Lower leg skin (tissue), 3 donors: ENCODE measurements around the gene SAFB2.

ENCODE experiments used
- POLR2A ChIP-seq, 2 donors: fragments of 450-650 bp; IDR thresholded peaks; one replicate each; pipeline ENCODE4 v1.6.1; 2016 to 2017; ENCODE audit warnings: antibody characterized with exemption in 2 of 2, mild to moderate bottlenecking in 1 of 2, moderate library complexity in 1 of 2
- TF ChIP-seq, protein P1 (sequence below), 3 donors: fragments of 450-650 bp; IDR thresholded peaks; one replicate each; pipeline ENCODE4 v1.5.1; 2016; ENCODE audit warnings: antibody characterized with exemption in 3 of 3, mild to moderate bottlenecking in 3 of 3, moderate library complexity in 2 of 3

- TF ChIP-seq POLR2A (IDR thresholded peaks at IDR 0.05) = no peak
- TF ChIP-seq, protein P1, sequence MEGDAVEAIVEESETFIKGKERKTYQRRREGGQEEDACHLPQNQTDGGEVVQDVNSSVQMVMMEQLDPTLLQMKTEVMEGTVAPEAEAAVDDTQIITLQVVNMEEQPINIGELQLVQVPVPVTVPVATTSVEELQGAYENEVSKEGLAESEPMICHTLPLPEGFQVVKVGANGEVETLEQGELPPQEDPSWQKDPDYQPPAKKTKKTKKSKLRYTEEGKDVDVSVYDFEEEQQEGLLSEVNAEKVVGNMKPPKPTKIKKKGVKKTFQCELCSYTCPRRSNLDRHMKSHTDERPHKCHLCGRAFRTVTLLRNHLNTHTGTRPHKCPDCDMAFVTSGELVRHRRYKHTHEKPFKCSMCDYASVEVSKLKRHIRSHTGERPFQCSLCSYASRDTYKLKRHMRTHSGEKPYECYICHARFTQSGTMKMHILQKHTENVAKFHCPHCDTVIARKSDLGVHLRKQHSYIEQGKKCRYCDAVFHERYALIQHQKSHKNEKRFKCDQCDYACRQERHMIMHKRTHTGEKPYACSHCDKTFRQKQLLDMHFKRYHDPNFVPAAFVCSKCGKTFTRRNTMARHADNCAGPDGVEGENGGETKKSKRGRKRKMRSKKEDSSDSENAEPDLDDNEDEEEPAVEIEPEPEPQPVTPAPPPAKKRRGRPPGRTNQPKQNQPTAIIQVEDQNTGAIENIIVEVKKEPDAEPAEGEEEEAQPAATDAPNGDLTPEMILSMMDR (IDR thresholded peaks at IDR 0.05) = no peak
These were observed 15.4 kb upstream of the SAFB2 start for GRCh38 chr19:5637971-5638370.
